Fibroblast of pulmonary artery (primary cell): ENCODE results near the gene AFG1L.

Source experiments
- DNase-seq: peaks from one replicate; pipeline ENCODE4 v3.0.0-alpha.2; 2010; ENCODE audit warnings: low read depth
- H3K4me3 ChIP-seq: replicated peaks from 2 replicates; pipeline ENCODE4 v1.5.1; 2011; ENCODE audit warnings: low read depth, mild to moderate bottlenecking, control low read depth, low read length, moderate library complexity
- TF ChIP-seq, protein P1 (sequence below): IDR thresholded peaks from 2 replicates; pipeline ENCODE4 v1.5.1; 2011; ENCODE audit warnings: mild to moderate bottlenecking, control low read depth, low read length, inconsistent platforms; ENCODE audit errors: missing control alignments

The AFG1L gene

DNA sequence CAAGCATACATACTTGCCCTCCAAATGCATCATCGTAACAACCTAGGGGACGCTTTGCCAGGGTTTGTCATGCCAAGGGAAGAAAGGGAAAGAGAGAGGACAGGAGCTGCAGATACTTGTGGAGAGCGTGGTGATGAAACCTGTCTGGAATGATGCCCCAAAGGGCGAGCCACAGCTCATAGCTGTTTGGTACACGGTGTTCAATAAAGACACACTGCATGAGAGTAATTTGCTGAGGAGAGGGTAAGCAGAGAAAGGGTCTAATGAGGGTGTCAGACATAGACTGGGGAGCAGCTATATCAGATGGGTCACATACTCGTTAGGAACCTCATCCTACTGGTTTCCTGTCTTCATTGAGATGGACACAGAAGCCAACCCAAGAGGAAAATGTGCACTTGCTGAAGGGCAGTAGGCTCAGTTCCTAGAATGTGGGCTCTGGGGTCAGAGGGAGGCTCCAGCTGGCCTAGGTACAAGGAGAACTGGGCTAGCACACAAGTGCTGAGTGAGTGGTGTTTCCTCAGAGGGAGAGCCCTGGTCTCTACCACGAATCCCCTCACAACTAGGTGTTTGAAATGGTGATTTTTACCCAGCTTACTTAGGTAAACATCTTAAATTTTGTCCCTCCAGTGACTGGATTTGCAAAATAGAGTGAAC, 260.7 kb downstream of the AFG1L start:
- TF ChIP-seq, protein P1, sequence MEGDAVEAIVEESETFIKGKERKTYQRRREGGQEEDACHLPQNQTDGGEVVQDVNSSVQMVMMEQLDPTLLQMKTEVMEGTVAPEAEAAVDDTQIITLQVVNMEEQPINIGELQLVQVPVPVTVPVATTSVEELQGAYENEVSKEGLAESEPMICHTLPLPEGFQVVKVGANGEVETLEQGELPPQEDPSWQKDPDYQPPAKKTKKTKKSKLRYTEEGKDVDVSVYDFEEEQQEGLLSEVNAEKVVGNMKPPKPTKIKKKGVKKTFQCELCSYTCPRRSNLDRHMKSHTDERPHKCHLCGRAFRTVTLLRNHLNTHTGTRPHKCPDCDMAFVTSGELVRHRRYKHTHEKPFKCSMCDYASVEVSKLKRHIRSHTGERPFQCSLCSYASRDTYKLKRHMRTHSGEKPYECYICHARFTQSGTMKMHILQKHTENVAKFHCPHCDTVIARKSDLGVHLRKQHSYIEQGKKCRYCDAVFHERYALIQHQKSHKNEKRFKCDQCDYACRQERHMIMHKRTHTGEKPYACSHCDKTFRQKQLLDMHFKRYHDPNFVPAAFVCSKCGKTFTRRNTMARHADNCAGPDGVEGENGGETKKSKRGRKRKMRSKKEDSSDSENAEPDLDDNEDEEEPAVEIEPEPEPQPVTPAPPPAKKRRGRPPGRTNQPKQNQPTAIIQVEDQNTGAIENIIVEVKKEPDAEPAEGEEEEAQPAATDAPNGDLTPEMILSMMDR, result no peak
- H3K4me3 ChIP-seq, result no peak overlapping the region
- no peak for DNase-seq

GRCh38 chr6:108556250-108556649, 261.4 kb downstream of the AFG1L start:
- TF ChIP-seq, protein P1, result no peak
- DNase-seq, result no peak
- H3K4me3 ChIP-seq, result no peak overlapping the region

- H3K4me3 ChIP-seq, result peak overlapping the region; percentile 76
- TF ChIP-seq, protein P1, result no peak
Observed at GRCh38 chr6:108556866-108557493, 262.1 kb downstream of the AFG1L start.

GRCh38 chr6:108557494-108558371, 262.9 kb downstream of the AFG1L start:
- TF ChIP-seq, protein P1, result no peak
- peak; percentile 68 for DNase-seq
- H3K4me3 ChIP-seq, result peak overlapping the region; percentile 76

More at GRCh38 chr6:108556866-108557493, 262.1 kb downstream of the AFG1L start:
- no peak for DNase-seq

GRCh38 chr6:108558372-108559096, 263.7 kb downstream of the AFG1L start:
- DNase-seq, result peak; percentile 100
- peak overlapping the region; percentile 76 for H3K4me3 ChIP-seq
- TF ChIP-seq, protein P1, result no peak

- TF ChIP-seq, protein P1, result no peak
- H3K4me3 ChIP-seq, result peak overlapping the region; percentile 74
- DNase-seq, result peak; percentile 86
Observed at GRCh38 chr6:108559097-108559883, 264.4 kb downstream of the AFG1L start.
